Stomach (tissue), 4 donors: Measurements from ENCODE around the gene RCN2.

Experiments
- EP300 ChIP-seq: sonication (generic); formaldehyde crosslinking; IDR thresholded peaks from one replicate; pipeline ENCODE4 v1.6.1; 2017; ENCODE audit warnings: antibody characterized with exemption
- POLR2A ChIP-seq, 4 donors: fragments of 450-650 bp; IDR thresholded peaks; one replicate each; pipeline ENCODE4 v1.6.1; 2016; ENCODE audit warnings: antibody characterized with exemption in 4 of 4, control low read depth in 2 of 4, mild to moderate bottlenecking in 1 of 4, moderate library complexity in 1 of 4
- POLR2AphosphoS5 ChIP-seq, 3 donors: sonication (generic); formaldehyde crosslinking; IDR thresholded peaks; one replicate each; pipeline ENCODE4 v1.6.1; 2016; ENCODE audit warnings: antibody characterized with exemption in 3 of 3
- TF ChIP-seq, protein P1 (sequence below), 7 experiments: fragments of 450-650 bp in 4 of 7; fragments of 200-600 bp in 3 of 7; sonication (generic) in 3 of 7; IDR thresholded peaks; one replicate each; pipeline ENCODE4 v1.5.1; 2016 to 2019; ENCODE audit warnings: antibody characterized with exemption in 7 of 7, control low read depth in 2 of 7, mild to moderate bottlenecking in 1 of 7

DNA sequence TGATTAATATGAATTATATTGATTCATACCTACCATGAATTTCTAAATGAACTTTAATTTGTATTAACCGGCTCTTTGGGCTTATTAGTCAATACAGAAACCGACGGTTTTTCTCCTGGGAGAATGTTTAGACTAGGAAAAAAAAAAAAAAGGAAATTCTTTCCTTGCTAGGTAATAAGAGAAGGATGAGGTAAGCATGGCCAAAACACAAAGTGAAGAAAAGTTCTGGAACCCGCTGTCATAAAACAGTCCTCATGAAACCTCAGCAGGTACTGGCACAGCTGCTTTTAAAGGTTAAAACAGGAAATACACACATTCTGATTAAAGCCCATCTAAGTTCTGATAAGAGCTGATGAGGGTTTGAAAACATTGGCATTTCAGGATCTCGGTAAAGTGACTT is 32.6 kb downstream of the RCN2 start:
- TF ChIP-seq, protein P1, sequence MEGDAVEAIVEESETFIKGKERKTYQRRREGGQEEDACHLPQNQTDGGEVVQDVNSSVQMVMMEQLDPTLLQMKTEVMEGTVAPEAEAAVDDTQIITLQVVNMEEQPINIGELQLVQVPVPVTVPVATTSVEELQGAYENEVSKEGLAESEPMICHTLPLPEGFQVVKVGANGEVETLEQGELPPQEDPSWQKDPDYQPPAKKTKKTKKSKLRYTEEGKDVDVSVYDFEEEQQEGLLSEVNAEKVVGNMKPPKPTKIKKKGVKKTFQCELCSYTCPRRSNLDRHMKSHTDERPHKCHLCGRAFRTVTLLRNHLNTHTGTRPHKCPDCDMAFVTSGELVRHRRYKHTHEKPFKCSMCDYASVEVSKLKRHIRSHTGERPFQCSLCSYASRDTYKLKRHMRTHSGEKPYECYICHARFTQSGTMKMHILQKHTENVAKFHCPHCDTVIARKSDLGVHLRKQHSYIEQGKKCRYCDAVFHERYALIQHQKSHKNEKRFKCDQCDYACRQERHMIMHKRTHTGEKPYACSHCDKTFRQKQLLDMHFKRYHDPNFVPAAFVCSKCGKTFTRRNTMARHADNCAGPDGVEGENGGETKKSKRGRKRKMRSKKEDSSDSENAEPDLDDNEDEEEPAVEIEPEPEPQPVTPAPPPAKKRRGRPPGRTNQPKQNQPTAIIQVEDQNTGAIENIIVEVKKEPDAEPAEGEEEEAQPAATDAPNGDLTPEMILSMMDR (IDR thresholded peaks at IDR 0.05): no peak
- TF ChIP-seq POLR2AphosphoS5 (IDR thresholded peaks at IDR 0.05) (no peak), POLR2A (IDR thresholded peaks at IDR 0.05) (no peak), EP300 (no peak)
